HG03280 (cell line): ENCODE data around the gene MAGI1.

Experiments used
- ATAC-seq: cut with Tn5 transposase; IDR thresholded peaks from one replicate; pipeline ENCODE4 v1.9.1; 2021; ENCODE audit warnings: mild to moderate bottlenecking, moderate library complexity; ENCODE audit not compliant: unreplicated experiment

MAGI1 gene

DNA sequence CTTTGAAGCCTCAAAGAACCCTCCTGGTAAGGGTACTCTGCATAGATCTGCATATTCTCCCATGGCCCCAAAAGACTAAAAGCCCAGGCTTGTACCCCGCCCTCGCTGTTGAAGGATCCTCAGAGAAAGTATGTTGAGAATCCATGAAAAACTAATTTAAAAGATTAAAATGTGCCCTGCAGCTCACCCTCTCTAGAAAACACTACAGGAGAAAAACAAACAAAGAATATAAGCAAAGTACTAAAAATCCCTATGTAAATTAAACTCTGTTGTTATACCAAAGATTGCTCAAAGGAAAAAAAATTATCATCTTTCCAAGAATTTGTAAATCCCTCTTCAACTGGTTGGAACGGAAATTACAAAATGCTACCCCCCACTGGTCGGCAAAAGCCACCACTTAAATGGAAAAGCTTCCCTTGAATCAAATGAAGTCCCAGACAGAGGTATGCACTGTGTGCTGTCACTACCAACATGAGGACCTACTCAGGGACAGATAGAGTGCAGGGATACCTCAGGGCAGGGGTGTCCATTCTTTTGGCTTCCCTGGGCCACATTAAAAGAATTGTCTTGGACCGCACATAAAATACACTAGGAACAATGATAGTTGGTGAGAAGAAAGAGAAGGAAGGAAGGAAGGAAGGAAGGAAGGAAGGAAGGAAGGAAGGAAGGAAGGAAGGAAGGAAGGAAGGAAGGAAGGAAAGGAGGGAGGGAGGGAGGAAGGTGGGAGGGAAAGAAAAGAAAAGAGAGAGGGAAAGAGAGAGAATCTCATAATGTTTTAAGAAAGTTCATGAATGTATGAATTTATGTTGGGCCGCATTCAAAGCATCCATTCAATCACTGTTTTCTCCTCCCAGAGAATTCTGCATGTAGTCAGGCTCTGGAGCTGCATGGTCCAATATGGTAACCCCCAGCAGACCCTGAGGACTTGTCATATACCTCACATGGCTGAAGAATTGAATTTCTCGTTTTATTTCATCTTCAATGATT, 88.1 kb downstream of the MAGI1 start:
- no peak for ATAC-seq

DNA sequence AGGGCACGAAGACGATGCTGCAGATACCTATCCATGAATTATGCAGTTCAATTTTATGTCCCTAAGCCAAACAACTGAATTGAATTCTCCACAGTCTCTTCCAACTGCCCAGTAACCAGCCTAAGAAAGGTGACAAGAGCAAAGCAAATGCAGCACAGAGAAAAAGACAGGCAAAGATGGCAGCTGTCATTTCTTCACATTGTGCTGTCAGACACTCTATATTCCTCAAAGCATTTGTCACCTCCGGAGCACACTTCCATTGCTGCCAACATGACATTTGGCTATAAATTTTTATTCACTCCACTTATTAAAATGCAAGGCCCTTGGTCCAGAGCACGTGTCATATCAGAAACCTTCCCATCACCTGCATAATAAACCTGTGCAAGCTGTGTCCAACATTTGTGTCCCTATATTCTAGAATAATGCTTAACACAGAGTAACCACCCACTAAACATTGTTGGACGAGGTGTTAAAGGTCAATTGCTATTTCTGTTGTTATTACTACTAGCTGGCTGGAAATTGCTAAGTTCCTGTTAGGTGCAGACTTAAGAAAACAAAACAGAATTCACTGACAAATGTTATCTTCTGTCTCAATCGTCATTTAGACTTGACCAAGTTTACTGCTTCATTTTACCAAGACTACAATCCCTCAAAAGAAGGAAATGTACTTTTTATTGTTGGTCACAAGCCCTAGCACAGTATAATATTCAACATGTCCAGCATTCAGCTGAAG, 89.7 kb downstream of the MAGI1 start:
- no peak for ATAC-seq

DNA sequence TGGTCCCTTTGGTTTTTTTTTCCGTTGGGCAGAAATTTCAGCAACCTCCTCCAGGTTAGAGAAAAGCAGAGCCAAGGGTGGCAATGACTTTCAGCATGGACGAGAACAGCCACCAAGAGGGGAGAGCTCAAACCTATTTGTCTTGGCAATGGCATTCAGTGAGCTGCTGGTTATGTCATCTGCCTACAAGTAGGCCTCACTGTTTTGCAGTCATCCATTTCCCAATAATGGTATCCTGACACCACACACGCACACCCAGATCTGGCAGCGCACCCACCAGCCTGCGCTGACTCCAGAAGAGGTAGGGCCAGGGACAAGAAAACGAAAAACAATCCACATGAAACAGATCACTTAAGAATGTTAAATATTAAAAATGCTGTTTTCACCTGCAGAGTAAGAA, 92.3 kb downstream of the MAGI1 start:
- no peak for ATAC-seq

DNA sequence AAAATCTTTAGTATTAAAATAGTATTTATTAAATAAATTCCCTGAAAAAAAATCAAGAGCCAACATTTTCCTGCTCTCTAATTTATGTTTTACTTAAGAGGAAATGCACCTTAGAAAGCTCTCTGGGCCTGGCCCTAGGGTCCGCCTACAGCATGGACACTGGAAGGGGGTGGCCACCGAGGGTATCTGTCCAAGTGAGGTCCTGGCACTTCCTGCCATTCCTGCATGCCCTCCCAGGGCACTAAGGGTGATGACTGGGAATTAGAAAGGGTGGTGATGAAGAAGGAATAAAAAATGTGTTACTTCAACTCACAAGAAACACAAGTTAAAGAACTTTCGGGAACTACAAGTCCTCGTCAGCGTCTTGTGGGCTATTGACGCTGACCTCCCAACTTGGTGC, 92.8 kb downstream of the MAGI1 start:
- ATAC-seq: no peak

DNA sequence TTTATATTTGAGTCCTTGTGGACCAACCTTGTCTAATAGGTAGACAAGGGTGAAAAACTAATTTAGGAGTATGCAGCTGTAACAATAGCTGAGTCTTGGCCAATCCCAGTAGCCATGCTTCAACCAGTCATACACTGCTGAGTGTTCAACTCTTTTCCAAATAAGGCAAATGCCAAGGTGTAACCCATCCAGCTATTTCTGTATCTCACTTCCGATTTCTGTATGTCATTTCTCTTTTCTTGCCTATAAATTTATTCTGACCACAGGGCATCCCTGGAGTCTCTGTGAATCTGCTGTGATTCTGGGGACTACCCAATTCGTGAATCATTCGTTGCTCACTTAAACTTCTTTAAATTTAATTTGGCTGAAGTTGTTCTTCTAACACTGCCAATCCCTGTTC, 93.2 kb downstream of the MAGI1 start:
- ATAC-seq: no peak

DNA sequence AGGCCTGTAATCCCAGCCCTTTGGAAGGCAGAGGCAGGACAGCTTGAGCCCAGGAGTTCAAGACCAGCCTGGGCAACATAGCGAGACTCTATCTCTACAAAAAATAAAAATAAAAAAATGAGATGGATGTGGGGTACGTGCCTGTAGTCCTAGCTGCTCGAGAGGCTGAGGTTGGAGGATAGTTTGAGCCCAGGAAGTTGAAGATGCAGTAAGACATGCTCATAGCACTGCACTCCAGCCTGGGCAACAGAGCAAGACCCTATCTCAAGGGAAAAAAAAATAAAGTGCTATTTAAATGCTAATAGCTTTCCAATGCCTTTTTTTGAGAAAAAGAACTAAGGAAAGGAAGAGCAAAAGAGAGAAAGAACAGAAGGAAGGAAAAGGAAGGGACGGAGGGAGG, 94.5 kb downstream of the MAGI1 start:
- ATAC-seq: no peak

DNA sequence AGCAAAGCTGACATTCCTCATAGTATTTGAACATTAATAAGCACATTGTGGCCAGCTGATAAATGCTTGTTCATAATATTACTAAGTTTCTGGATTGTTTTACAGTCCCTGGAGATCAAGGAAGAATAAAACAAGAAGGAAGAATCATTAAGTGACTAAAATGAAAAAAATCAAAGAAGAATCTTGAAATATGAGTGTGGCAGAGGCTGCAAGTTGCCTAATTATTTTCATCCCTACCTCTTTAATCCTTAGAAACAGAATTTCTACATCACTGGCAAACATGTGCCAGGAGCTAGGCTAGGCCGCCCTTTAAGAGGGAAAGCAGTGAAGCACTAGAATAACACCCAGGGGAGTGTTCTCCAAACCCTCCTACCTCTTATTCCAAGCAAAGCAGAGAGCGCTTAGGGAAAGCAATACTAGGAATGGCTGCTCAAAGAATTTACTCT, 98.9 kb downstream of the MAGI1 start:
- ATAC-seq: no peak

DNA sequence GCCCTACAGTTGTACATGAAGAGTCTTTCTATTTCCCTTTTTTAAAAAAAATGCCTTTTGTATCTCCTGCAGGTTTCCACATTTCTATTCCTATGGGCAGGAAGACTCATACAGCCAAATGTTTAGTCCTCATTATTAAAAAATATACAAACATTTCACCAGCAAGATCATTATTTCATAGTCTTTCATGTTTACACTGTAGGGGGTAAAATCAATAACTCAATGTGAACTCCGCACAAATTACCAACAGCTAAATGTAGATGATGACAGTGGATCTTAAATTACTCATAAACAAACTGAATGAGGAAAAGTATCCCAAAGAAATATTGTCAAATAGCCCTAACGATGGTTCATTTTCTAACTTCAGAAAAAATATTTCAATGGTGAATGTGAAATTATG, 99.5 kb downstream of the MAGI1 start:
- ATAC-seq: no peak

DNA sequence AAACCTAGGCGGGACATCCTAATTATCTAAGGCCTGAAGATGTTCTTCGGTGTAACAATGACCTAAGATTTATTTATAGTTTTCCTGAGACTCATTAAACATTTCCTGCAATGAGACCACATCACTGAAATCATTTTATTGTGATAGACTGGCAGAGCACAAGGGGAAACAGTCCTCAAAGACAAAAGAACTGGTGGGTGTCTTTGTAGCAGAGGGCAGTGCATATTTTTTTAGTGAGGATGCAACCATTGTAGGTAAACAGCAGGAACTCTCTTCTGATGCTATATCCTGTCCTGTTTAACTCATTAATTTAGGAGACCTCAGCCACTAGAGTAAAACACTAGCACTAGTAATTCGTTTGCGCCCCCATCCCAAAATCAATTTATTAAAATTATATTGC, 100.0 kb downstream of the MAGI1 start:
- ATAC-seq: no peak

DNA sequence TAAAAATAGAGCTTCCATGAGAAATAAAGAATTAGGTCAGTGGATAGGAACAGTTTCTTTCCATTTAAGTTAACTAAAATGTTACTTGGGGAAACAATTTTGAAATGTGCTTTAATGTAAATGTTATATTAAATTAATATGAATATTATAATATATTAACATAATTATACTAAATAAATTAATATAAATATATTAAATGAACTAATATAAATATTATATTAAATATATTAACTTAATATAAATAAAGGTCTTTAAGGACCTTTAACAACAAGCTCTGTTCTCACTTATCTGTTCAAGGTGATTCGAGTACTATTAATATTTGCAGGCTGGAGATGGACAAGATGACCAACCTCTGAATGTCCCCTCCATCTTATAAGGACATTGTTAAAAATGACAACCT, 100.6 kb downstream of the MAGI1 start:
- ATAC-seq: no peak

DNA sequence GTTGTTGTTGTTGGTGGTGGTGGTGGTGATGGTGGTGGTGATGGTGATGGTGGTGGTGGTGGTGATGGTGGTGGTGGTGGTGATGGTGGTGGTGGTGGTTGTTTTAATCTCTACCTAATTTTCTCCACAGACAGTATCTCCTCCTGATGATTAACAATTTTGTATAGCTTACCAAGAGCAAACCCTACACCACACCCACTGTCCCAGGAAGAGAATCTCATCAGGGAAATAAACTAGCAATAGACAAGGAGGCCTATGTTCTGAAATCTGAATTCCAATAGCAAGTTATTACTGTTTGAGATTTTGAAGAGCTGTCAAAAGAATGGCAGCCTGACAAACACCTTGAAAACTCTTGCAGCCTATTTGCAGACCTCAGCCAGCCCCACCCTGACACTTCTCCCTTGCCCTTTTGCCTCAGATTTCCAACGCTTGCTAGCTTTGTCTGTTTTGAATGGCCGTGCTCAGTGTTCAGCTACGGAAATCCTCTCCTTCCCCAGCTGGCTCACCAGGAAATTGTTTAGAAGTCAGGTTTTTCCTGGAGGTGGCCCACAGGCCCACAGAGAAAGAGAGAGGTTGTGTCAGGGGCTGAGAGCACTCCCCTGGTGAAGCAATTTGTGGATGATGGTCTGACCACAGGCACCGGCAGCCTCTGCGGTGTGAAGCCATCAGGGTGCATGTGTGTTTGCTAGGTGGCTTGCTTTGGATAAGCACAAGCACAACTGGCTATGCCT, 101.6 kb downstream of the MAGI1 start:
- ATAC-seq: no peak

DNA sequence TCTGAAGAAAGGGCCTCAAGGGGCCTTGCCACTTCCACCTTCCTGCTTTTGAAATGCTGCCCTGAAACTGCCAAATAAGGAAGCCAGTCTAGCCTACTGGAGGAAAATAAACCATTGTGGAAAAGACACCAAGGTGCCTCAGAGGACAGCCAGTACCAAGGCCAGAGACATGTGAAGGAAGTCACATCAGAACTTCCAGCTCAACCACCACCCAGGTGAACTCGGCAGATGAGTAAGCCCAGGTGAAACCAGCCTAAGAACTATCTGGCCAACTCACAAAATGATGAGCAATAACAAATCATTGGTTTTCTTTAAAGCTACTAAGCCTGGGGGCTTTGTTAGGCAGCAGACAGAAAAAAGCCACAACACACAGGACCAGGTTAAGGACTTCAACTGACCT, 103.0 kb downstream of the MAGI1 start:
- no peak for ATAC-seq

DNA sequence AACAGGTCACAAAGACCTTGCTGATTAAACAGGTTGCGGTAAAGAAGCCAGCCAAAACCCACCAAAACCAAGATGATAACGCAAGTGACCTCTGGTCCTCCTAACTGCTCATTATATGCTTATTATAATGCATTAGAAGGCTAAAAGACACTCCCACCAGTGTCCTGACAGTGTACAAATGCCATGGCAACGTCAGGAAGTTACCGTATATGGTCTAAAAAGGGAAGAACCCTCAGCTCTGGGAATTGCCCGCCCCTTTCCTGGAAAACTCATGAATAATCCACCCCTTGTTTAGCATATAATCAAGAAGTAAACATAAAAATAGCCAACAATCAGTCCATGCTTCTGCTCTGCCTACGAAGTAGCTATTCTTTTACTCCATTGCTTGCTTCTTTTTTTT, 108.1 kb downstream of the MAGI1 start:
- ATAC-seq: no peak

DNA sequence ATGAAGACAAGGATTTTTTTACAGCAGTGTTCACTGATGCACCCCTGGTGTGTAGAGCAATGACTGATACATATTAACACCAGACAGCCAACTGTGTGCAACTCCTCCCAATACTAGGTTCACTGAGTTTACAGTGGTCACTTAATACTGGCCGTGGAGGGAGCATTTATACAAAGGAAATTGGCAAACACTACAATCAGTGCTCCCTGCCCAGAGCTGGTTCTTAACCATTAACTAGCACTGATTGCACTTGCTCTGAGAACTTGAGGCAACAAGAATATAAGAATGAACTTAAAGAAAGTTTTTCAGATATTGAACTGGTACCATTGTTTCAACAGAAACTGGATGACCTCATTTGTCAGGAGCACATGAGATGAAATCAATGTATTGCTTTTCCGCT, 110.6 kb downstream of the MAGI1 start:
- no peak for ATAC-seq

DNA sequence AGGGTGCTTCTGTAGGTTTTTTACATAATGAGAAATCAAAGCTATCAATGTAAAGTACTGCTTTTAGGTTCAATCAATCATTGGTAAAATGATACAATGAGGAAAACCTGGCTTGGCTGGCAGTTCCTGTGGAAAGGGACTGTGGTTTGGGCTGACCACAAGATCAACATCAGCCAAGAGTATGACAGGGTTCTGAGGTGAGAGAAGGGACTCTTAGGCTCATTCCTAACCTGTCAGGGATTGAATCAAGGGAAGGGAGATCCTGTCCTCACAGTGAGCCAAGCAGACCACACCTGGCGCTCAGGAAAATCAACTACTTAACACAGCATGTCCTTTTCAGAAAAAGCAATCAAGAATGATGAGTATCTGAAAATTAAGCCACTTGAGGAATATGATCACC, 111.1 kb downstream of the MAGI1 start:
- no peak for ATAC-seq

DNA sequence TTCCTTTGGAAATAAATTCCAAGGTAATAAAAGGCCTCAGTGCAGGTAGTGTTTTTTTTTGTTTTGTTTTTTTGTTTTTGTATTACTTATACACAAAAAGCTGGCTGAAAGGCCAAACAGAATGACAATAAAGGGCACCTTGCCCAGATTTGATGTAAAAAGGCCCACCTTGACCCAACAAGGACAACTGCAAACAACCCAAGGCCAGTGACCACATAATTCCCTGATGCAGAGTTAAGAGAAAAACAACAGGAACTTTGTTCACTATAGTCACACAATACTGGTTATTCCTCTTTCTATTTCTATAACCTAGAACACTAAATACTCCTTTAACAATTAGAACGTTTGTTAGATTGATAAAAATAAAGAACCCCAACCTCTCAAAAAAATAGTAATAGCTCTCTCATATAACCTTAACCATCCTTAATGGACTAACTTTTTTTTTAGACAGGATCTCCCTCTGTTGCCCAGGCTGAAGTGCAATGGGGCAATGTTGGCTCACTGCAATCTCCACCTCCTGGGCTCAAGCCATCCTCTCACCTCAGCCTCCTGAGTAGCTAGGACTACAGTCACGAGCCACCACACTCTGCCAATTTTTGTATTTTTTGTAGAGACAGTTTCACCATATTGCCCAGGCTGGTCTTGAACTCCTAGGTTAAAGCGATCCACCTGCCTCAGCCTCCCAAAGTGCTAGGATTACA, 113.3 kb downstream of the MAGI1 start:
- no peak for ATAC-seq

DNA sequence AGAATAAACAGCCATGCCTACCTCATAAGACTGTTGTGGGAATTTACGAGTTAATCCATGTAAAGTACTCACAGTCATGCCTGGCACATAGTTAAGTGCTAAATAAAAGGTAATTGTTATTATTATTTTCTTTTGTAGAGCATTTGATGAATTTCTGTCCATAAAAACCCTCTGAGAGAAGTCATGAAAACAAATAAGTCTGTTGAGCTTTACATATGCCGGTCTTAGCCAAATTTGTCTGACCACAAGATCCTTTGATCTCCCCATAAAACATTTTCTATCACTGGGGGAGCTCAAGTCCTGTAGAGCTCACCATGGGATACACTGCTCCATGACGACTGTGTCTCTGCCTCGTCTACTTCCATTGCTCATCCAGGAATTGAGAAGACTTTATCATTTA, 114.0 kb downstream of the MAGI1 start:
- ATAC-seq: no peak

DNA sequence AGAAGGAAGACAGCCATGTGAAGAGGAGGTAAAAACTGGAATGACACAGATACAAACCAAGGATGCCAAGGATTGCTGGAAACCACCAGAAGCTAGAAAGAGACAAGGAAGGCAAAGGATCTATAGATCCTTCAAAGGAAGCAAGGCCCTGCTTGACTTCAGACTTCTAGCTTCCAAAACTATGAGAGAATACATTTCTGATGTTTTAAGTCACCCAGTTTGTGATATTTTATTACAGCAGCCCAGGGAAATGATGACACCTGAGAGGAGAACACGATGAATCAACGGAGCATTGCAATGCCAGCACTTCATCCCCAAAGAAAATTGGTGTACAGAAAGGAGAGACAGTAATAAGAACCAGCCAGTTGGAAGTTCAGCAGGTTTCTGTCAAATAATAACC, 116.3 kb downstream of the MAGI1 start:
- no peak for ATAC-seq

DNA sequence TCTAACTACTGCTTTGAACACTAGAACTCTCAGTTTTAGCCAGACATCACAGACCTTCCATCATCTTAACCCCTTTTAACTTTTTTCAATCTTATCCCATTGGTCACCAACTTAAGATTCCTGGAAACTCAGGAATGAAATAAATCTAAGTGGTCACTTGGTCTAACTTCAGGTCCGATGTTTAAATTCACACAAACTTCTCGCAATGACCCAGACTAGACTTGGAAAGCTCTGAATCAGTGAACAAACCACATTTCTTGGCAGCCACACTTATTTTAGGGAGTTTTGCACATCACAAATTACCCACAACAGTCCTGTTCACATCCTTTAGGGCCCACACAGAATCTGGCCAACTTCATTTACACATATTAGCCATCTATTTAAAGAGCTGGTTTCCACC, 118.9 kb downstream of the MAGI1 start:
- no peak for ATAC-seq

DNA sequence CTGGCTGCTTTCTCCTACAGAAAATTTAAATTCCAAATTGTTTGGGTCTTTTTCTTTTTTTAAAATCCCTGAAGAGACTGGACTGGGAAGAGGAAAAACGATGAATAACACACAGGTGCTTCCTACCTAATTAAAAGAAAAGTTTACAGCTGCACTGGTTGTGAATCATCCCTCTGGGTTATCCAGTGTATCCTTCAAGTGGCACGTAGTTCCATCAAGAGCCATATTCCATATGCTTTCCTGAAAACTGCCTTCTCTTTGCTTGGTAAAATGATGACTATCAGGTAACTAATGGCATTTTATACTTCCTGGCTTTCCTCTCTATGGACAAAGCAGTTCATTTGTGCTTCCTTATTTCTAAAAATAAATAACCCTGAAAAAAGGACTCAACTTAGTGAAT, 123.2 kb downstream of the MAGI1 start:
- no peak for ATAC-seq
